Body of pancreas (tissue), 4 donors: ENCODE results near the gene SCMH1. TPM values are rescaled to one million over a fixed set of nuclear protein-coding genes. Genes with fewer than 3 reads are reported as not detected.
A peak's percentile ranks its signal among the peaks of the same experiment; 100 is the strongest.

Source experiments
- ATAC-seq: fragments of 150-250 bp; one replicate; pipeline ENCODE4 v1.9.1; 2016
- DNase-seq, 4 donors: peaks; one replicate each; pipeline ENCODE4 v3.0.0-alpha.2; 2019
- H3K27ac ChIP-seq, 4 donors: fragments of 200-600 bp; sonication (generic); 1 replicate in 3 of 4; 2 replicates in 1 of 4; pipeline versions ENCODE4 v1.5.1 to v1.6.1; 2016 to 2019; ENCODE audit warnings: mild to moderate bottlenecking in 1 of 4, mixed read lengths in 1 of 4, moderate library complexity in 1 of 4
- H3K27me3 ChIP-seq, 2 donors: fragments of 200-600 bp; sonication (generic); one replicate each; pipeline ENCODE4 v1.6.0; 2016; ENCODE audit warnings: mild to moderate bottlenecking in 1 of 2
- H3K36me3 ChIP-seq, 2 donors: fragments of 200-600 bp; sonication (generic); replicated peaks in 1 of 2; 2 replicates each; pipeline ENCODE4 v1.5.1; 2016; ENCODE audit warnings: low read depth in 2 of 2; ENCODE audit not compliant: insufficient read depth in 1 of 2
- H3K4me1 ChIP-seq: fragments of 200-600 bp; sonication (generic); one replicate; pipeline ENCODE4 v1.6.0; 2016
- H3K4me3 ChIP-seq, 2 donors: fragments of 200-600 bp; sonication (generic); 1 replicate in 1 of 2; 2 replicates in 1 of 2; pipeline ENCODE4 v1.5.1; 2016 to 2019
- H3K9me3 ChIP-seq, 3 donors: fragments of 200-600 bp; sonication (generic); 1 replicate in 2 of 3; 2 replicates in 1 of 3; pipeline ENCODE4 v1.5.1; 2016
- CTCF ChIP-seq, 7 experiments: fragments of 450-650 bp in 4 of 7; fragments of 200-600 bp in 3 of 7; sonication (generic) in 3 of 7; IDR thresholded peaks; one replicate each; pipeline ENCODE4 v1.5.1; 2016 to 2019; ENCODE audit warnings: antibody characterized with exemption in 7 of 7
- POLR2A ChIP-seq, 3 donors: fragments of 450-650 bp; IDR thresholded peaks; one replicate each; pipeline ENCODE4 v1.6.1; 2016; ENCODE audit warnings: antibody characterized with exemption in 3 of 3, mild to moderate bottlenecking in 2 of 3
- WGBS, 2 donors: methylation state at CpG; one replicate each; pipeline ENCODE4 v1.1.5; 2017; 5-methylcytosine and 5-hydroxymethylcytosine counted together
- intact Hi-C: fragments of 100-400 bp; cut with DNase I; formaldehyde crosslinking; loops from one replicate; pipeline ENCODE4 v1.15.1; 2023
- total RNA-seq, 2 donors: library from RNA; depleted of rRNA; stranded (reverse); fragments of >200 nt; gene quantifications; one replicate each; pipeline ENCODE4 v1.1.0, GENCODE V29; 2016

SCMH1 gene
- total RNA-seq, 2 donors from 2014 or later, result 25.4 to 33.3 TPM

GRCh38 chr1:41158147-41158875 is 83.8 kb downstream of the SCMH1 start:
- no peaks in the 10 kb centered on the region for H3K36me3 ChIP-seq
- H3K9me3 ChIP-seq, result no peaks in the 10 kb centered on the region
- no peak for DNase-seq
- H3K27me3 ChIP-seq, result no peaks in the 10 kb centered on the region
- WGBS, 2 donors, result 89 to 92% methylated on average over 3 of the region's 3 CpGs
- TF ChIP-seq CTCF (IDR thresholded peaks at IDR 0.05) (no peak), POLR2A (IDR thresholded peaks at IDR 0.05) (no peak)
- intact Hi-C loops, result no loop called here
- ATAC-seq, result no peak
- H3K4me1 ChIP-seq, result no peaks in the 10 kb centered on the region
- H3K27ac ChIP-seq, result no peak overlapping the region
- H3K4me3 ChIP-seq, result no peak overlapping the region

GRCh38 chr1:41155105-41155504 is 87.0 kb downstream of the SCMH1 start:
- H3K36me3 ChIP-seq, result no peaks in the 10 kb centered on the region
- peaks cover 11% of the 10 kb centered on the region for H3K4me1 ChIP-seq
- DNase-seq, result no peak
- H3K4me3 ChIP-seq, result no peak overlapping the region
- 92 to 96% methylated on average over 1 of the region's 1 CpG for WGBS, 2 donors
- no peaks in the 10 kb centered on the region for H3K27me3 ChIP-seq
- TF ChIP-seq POLR2A (IDR thresholded peaks at IDR 0.05), result no peak
- no peak for TF ChIP-seq CTCF (IDR thresholded peaks at IDR 0.05)
- ATAC-seq, result no peak
- no peaks in the 10 kb centered on the region for H3K9me3 ChIP-seq
- intact Hi-C loops, result no loop called here
- H3K27ac ChIP-seq, result no peak overlapping the region

- Histone ChIP-seq H3K36me3 (no peaks in the 10 kb centered on the region), H3K27ac (no peak overlapping the region), H3K9me3 (no peaks in the 10 kb centered on the region), H3K27me3 (no peaks in the 10 kb centered on the region), H3K4me3 (no peak overlapping the region), H3K4me1 (peaks cover 11% of the 10 kb centered on the region)
- ATAC-seq (no peak), DNase-seq (no peak)
- TF ChIP-seq POLR2A (IDR thresholded peaks at IDR 0.05), result no peak
- no peak for TF ChIP-seq CTCF (IDR thresholded peaks at IDR 0.05)
- intact Hi-C loops, result no loop called here
These were observed 88.3 kb downstream of the SCMH1 start for GRCh38 chr1:41153750-41154274.

- intact Hi-C loops, result no loop called here
- Histone ChIP-seq H3K36me3 (no peaks in the 10 kb centered on the region), H3K4me1 (peaks cover 11% of the 10 kb centered on the region), H3K27me3 (no peaks in the 10 kb centered on the region), H3K4me3 (no peak overlapping the region), H3K9me3 (no peaks in the 10 kb centered on the region), H3K27ac (peak overlapping the region; percentile 19 to 67 (median 44))
- peak in 1 of 4 donors; percentile 15 for DNase-seq
- TF ChIP-seq POLR2A (IDR thresholded peaks at IDR 0.05) (no peak), CTCF (IDR thresholded peaks at IDR 0.05) (no peak)
- 64 to 67% methylated on average over 1 of the region's 1 CpG for WGBS, 2 donors
- ATAC-seq, result peak; percentile 72
These were observed 89.5 kb downstream of the SCMH1 start for GRCh38 chr1:41152622-41153044.

GRCh38 chr1:41151846-41152245 is 90.3 kb downstream of the SCMH1 start:
- 88 to 92% methylated on average over 4 of the region's 4 CpGs for WGBS, 2 donors
- H3K27ac ChIP-seq, result peak overlapping the region in 3 of 4 donors; percentile 19 to 67 (median 49)
- no peak for ATAC-seq
- H3K9me3 ChIP-seq, result no peaks in the 10 kb centered on the region
- no peaks in the 10 kb centered on the region for H3K36me3 ChIP-seq
- DNase-seq, result no peak
- peaks cover 11% of the 10 kb centered on the region for H3K4me1 ChIP-seq
- TF ChIP-seq POLR2A (IDR thresholded peaks at IDR 0.05) (no peak), CTCF (IDR thresholded peaks at IDR 0.05) (no peak)
- intact Hi-C loops, result no loop called here
- H3K27me3 ChIP-seq, result no peaks in the 10 kb centered on the region
- H3K4me3 ChIP-seq, result no peak overlapping the region
